ENCODE results near the gene EVI2A. TPM values are rescaled to one million over a fixed set of nuclear protein-coding genes. Genes with fewer than 3 reads are reported as not detected.

Gene EVI2A
- total and polyA plus RNA-seq, 3 donors from 2014 or later: 0.16 to 2.8 (median 2.2) TPM

GRCh38 chr17:31274252-31274651, 47.2 kb downstream of the EVI2A start:
- H3K27ac ChIP-seq: no peak overlapping the region
- no peaks in the 10 kb centered on the region for H3K9me3 ChIP-seq
- DNase-seq: no peak
- H3K4me3 ChIP-seq: no peak overlapping the region
- no peaks in the 10 kb centered on the region for H3K27me3 ChIP-seq
- intact Hi-C loops (cut with DNase I; ENCODE audit: low total_unique reads): no loop called here
- 89 to 91% methylated on average over 2 of the region's 2 CpGs for WGBS, 2 donors
- TF ChIP-seq POLR2A (IDR thresholded peaks at IDR 0.05) (no peak), CTCF (IDR thresholded peaks at IDR 0.05) (no peak)
- no peaks in the 10 kb centered on the region for H3K4me1 ChIP-seq
- H3K36me3 ChIP-seq (ENCODE audit: low read depth, missing control alignments): no peaks in the 10 kb centered on the region

- no peak overlapping the region for H3K27ac ChIP-seq
- H3K36me3 ChIP-seq (ENCODE audit: low read depth, missing control alignments): no peaks in the 10 kb centered on the region
- no peaks in the 10 kb centered on the region for H3K9me3 ChIP-seq
- 76 to 89% methylated on average over 1 of the region's 1 CpG for WGBS, 2 donors
- TF ChIP-seq CTCF (IDR thresholded peaks at IDR 0.05) (no peak), POLR2A (IDR thresholded peaks at IDR 0.05) (no peak)
- H3K27me3 ChIP-seq: no peaks in the 10 kb centered on the region
- H3K4me3 ChIP-seq: no peak overlapping the region
- no peaks in the 10 kb centered on the region for H3K4me1 ChIP-seq
- DNase-seq: no peak
- intact Hi-C loops (cut with DNase I; ENCODE audit: low total_unique reads): no loop called here
These were observed 47.9 kb downstream of the EVI2A start for GRCh38 chr17:31273516-31273915.

GRCh38 chr17:31272803-31273202, 48.6 kb downstream of the EVI2A start:
- Histone ChIP-seq H3K9me3 (no peaks in the 10 kb centered on the region), H3K36me3 (ENCODE audit: low read depth, missing control alignments) (no peaks in the 10 kb centered on the region), H3K4me3 (no peak overlapping the region), H3K27ac (no peak overlapping the region), H3K4me1 (no peaks in the 10 kb centered on the region), H3K27me3 (no peaks in the 10 kb centered on the region)
- no peak for DNase-seq
- intact Hi-C loops (cut with DNase I; ENCODE audit: low total_unique reads): no loop called here
- TF ChIP-seq POLR2A (IDR thresholded peaks at IDR 0.05) (no peak), CTCF (IDR thresholded peaks at IDR 0.05) (no peak)

GRCh38 chr17:31272236-31272635, 49.2 kb downstream of the EVI2A start:
- intact Hi-C loops (cut with DNase I; ENCODE audit: low total_unique reads): no loop called here

More at GRCh38 chr17:31272236-31272635, 49.2 kb downstream of the EVI2A start:
- no peak overlapping the region for H3K27ac ChIP-seq
- no peaks in the 10 kb centered on the region for H3K36me3 ChIP-seq (ENCODE audit: low read depth, missing control alignments)
- H3K4me3 ChIP-seq: no peak overlapping the region
- no peak for DNase-seq
- TF ChIP-seq CTCF (IDR thresholded peaks at IDR 0.05) (no peak), POLR2A (IDR thresholded peaks at IDR 0.05) (no peak)
- H3K27me3 ChIP-seq: no peaks in the 10 kb centered on the region
- H3K4me1 ChIP-seq: no peaks in the 10 kb centered on the region
- WGBS, 2 donors: 67 to 94% methylated on average over 1 of the region's 1 CpG
- H3K9me3 ChIP-seq: no peaks in the 10 kb centered on the region

Data from testis (tissue), 3 donors.